ENCODE results near the gene ZNF658. TPM values are rescaled to one million over a fixed set of nuclear protein-coding genes. Genes with fewer than 3 reads are reported as not detected.
"Not testable (repeated sequence)": the region's sequence is repeated elsewhere in the genome, so short reads cannot be mapped to it uniquely, and the experiment has no call there.

ZNF658 gene
- total RNA-seq: 5.3 and 6.8 TPM in 2 replicates

- DNase-seq: peak; percentile 91
Observed at GRCh38 chr9:66900490-66901131, at the start of gene ZNF658. ZNF658 (plus strand) TSS chr9:66900725; CDS start chr9:66903562, 2,837 bp downstream.

DNA sequence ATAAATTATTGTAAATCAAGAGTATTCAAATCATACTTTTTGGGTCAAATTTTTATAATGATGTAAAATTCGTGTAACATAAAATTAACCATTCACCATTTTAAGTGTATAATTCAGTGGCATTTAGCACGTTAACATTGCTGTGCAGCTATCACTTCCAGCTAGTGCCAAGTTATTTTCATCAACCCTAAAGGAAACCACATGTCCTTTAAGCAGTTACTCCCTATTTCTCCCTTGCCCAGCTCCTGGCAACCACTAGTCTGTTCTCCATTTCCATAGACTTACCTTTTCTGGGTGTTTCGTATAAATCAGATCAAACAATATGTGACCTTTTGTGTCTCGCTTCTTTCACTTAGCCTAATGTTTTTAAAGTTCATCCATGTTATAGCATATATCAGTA is 38.8 kb upstream of the ZNF658 start:
- not testable (repeated sequence) for DNase-seq

DNA sequence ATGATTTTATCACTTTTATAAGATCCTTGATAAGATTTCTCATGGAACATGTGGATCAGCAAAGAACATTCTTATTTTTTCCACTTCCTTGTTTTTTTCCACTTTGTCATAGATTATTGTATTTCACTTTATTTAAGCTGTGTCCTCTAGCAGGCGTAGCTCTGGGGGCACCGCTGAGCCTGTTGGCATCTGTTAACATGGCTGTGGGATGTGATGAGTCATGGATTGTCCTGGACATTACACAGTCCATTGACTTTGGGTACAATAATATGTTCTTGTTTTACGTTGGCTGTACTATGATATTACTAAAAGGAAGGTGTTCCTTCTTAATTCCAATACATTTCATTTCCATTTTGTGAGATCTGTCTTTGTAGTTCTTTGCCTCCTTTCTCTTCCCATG is 31.9 kb upstream of the ZNF658 start:
- DNase-seq: not testable (repeated sequence)

- DNase-seq: not testable (repeated sequence)
Observed at GRCh38 chr9:66880605-66881004, 19.9 kb upstream of the ZNF658 start.

DNA sequence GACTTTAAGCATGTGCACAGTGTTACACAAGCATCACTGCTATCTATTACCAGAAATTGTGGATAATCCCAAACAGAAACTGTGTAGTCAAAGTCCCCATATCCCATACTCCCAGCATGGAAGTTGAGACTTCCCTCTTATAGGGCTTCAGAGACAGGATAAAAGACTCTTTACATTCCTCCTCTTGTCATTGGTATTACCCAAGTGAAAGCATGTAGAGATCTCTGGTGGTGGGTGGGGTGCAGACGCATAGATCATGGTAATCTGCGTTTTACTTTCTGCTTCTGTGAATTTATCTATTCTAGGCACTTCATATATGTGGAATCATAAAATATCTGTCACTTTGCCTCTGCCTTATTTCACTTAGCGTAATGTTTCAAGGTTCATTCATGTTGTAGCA is 18.7 kb upstream of the ZNF658 start:
- not testable (repeated sequence) for DNase-seq

DNA sequence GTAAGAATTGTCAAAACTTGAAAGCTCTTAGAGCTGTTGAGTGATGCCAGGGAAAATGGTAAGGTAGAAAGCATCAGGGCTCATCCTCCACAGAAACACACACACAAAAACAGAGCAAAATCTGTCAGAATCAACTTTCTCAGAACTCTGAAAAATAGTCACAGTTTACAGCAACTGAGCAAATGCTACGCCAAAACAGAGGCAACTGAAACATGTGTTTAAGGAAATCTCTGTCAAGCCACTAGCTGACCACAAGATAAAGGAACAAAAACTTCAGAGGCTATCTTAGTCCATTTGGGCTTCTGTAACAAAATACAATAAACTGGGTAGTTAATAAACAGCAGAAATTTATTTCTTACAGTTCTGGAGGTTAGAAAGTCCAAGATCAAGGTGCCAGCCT is 10.2 kb upstream of the ZNF658 start:
- DNase-seq: not testable (repeated sequence)

- DNase-seq: peak; percentile 1
Observed at GRCh38 chr9:66901141-66901540, 616 bp downstream of the ZNF658 start.

- DNase-seq: not testable (repeated sequence)
Observed at GRCh38 chr9:66909560-66909959, 9.0 kb downstream of the ZNF658 start.

- DNase-seq: not testable (repeated sequence)
Observed at GRCh38 chr9:66920072-66920471, 19.5 kb downstream of the ZNF658 start.

DNA sequence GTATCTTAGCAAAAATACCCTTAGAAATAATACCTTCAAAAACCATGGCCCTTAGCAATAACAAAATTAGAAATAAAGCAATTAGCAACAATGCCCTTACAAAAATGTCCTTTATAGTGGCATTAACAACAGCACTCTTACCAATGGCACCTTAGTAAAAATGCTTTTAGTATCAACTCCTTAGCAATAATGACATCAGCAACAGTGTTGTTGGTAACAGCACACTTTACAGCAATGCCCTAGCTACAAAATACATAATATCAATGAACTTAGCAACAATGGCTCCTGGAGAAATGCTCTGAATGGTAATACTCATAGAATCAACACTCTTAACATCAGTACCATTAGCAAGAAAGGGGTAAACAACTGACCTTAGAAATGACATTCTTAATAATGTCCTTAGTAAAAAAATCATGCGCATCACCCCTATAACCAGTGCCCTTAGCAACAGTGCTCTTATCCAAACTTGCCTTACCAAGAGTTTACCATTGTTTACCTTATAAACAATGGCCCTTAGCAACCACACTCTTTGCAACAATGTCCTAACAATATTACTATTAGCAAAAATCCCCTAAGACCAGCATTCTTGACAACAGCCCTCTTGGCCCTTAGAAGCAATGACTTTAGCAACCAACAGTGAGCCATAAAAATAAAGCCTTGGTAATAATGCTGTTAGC is 35.8 kb downstream of the ZNF658 start:
- DNase-seq: not testable (repeated sequence)

DNA sequence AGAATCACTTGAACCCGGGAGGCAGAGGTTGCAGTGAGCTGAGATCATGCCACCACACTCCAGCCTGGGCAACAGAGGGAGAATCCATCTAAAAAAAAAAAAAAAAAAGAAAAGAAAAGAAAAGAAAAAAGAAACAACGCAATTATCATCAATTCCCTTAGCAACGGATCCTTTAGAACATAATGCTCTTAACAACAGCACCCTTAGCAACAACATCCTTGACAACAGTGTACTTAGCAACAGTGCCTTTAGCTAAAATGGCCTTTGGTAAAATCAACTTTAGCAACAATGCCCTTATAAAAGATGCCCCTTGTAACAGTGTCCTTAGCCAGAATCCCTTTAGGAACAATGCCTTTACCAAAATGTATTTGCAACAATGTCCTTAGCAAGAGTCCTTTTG is 37.1 kb downstream of the ZNF658 start:
- peak; percentile 20 for DNase-seq

DNA sequence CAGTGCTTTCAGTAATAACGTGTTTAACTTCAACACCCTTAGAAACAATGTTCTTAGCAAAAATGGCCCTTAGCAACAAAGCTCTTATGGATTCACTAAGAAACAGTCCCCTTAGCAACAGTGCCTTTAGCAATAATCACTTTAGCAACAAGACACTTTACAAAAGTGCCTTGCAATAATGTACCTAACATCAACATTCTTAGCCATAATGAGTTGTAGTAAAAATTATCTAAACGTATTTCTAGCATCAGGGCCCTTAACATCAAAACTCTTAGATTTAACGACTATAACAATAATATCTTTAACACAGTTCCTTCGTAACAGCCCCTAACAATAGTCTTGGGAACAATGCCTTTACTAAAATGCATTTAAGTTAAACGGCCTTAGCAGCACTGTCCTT is 37.8 kb downstream of the ZNF658 start:
- DNase-seq: not testable (repeated sequence)

- not testable (repeated sequence) for DNase-seq
Observed at GRCh38 chr9:66939878-66940830, 39.6 kb downstream of the ZNF658 start.

DNA sequence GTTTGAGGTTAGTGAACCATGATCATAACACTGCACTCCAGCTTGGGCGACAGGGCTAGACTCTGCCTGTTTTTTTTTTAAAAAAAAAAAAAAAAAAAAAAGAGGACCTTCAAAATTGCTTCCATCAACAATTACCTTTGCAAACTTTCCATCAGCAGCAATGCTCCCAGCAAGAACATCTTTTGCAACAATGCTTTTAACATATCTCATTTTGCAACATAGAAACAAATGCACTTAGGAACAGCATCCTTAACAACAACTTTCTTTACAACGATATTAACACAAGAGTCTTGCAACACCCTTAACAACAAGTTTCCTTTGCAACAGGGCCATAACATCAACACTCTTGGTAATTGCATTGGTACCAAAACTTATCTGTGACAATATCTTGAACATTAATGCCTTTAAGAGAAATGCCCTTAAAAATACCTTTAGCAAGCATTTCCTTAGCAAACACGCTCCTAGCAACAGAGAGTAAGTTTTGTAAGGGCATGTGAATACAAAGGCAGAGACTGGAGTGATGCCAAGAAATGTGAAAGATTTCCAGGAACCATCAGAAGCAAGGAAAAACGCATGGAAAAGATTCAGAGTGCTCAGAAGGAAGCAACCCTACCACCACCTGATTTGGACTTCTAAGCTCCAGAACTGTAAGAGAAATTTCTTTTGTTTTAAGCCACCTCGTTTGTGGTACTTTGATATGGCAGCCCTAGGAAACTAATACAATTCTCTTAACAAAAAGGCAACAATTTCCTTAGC is 42.1 kb downstream of the ZNF658 start:
- DNase-seq: peak; percentile 93

- peak; percentile 12 for DNase-seq
Observed at GRCh38 chr9:66952576-66952975, 52.1 kb downstream of the ZNF658 start.

Other genes starting within 250 kb of the ZNF658 start
- gene SPATA31A3, start 91.8 kb downstream of the ZNF658 start, total RNA-seq: not detected in 2 replicates